Mucosa of gallbladder (tissue), 1 donor: ENCODE measurements around the gene DOCK10. TPM values are rescaled to one million over a fixed set of nuclear protein-coding genes. Genes with fewer than 3 reads are reported as not detected.

Experiments
- DNase-seq: peaks from one replicate; pipeline ENCODE4 v3.0.0-alpha.2; 2020; ENCODE audit warnings: low spot score
- total RNA-seq: library from RNA; stranded (reverse); gene quantifications from one replicate; pipeline ENCODE4 v1.2.1, GENCODE V29; 2021
- donor health status: DM: no; HTN: no; CAD: no.

Gene DOCK10
- total RNA-seq, 1 donor from 2014 or later, result 20.1 TPM

DNA sequence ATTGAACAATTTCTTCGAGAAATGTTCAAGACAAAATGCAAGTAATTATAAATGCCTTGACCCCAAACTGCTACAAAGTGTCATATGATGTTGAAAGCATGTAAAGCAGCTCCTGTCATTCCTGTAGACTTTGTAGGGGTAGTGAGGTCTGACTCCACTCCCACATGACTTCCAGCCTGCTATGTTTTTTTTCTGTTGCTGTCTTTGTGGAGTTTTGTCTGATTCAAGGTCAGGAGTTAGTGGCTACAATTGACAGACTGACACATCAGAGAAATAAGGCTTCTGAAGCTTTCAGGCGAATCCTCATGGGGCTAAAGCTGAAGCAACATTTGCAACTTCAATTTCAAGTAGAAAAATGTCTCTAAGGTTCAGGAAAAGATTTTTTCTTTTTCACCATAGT, 262.2 kb downstream of the DOCK10 start:
- no peak for DNase-seq

GRCh38 chr2:224778474-224778877, 263.8 kb downstream of the DOCK10 start:
- peak; percentile 67 for DNase-seq

DNA sequence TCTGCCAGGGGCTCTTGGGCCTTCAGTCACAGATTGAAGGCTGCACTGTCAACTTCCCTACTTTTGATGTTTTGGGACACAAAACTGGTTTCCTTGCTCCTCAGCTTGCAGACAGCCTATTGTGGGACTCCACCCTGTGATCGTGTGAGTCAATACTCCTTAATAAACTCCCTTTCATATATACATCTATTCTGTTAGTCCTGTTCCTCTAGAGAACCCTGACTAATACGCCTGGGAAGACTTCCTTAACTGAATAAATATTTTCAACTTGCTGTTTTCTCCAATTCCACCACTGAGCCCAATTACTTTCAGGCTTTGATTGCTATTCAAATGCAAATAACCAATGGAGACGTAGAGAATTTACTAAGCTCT, 264.7 kb downstream of the DOCK10 start:
- no peak for DNase-seq

GRCh38 chr2:224776795-224777558, 265.3 kb downstream of the DOCK10 start:
- DNase-seq, result peak; percentile 27

DNA sequence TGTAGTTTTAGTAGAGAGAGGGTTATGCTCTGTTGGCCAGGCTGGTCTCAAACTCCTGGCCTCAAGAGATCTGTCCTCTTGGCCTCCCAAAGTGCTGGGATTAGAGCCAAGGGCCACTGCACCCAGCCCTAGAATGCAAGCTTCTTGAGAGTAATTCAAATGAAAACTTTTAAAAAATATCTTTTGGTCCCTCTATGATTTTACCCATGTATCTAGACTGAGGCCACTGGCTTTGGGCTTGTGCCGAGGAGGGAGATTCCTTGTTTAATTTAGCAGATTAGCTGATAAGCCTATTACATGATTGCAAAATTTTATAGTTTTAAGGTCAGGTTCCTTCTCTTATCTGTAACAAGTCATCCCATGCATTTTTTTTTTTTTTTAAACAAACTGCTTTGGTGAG, 266.6 kb downstream of the DOCK10 start:
- no peak for DNase-seq

DNA sequence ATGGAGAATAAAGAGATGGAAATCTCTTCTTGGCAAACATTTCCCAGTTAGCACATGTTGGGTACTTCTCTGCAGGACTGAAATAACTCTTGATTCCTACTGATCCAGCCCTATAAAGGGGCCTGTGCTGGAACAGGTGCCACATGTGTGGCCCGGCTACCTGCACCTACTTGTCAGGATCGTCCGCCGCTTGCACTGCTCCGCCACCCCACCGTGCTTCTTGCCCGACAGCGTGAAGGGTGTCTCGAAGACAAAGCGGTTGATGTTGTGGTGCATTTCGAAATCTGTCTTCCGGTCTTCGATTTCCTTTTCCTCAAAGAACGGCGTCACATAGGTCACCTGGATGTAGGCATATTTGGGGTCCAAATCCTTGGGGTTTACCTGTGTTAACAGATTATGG, 267.5 kb downstream of the DOCK10 start:
- DNase-seq, result no peak

DNA sequence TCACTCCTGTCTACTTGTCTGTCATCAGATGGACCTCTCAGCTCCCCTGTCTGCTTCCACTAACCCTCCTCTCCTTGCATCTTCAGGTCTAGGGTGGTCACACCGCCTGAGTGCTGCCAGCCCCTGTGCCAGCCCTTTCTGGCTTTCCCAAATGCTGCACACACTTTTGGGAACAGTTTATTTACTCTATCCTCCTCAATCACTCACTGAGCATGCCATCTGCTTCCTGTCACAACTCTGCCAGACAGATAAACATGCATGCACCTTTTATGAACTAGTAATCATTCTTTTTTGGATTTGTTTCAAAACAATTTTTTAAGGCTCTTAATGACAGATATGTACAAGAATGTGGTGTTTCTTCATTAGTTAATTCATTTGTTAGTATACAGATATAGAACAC, 269.8 kb downstream of the DOCK10 start:
- no peak for DNase-seq

- no peak for DNase-seq
These were observed 272.8 kb downstream of the DOCK10 start for GRCh38 chr2:224769489-224769888.

GRCh38 chr2:224764565-224765236, 277.6 kb downstream of the DOCK10 start:
- no peak for DNase-seq

DNA sequence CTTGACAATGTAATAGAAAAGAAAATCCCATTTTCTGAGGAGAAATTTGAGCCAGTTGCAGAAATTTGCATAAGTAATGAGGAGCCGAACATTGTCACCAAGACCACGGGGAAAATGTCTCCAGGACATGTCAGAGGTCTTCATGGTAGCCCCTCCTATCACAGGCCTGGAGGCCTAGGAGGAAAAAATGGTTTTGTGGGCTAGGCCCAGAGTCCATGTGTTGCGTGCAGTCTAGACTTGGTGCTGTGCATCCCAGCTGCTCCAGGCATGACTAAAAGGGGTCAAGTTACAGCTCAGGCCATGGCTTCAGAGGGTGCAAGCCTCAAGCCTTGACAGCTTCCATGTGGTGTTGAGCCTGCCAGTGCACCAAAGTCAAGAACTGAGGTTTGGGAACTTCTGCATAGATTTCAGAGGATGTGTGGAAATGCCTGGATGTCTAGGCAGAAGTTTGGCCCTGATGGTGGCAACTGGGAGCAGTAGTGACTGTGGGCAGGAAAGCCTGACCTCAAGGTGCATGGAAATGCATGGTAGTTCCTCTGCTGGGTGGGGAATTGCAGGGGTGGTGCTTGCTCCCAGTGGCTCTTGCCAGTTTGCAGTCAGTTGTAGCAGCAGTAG, 284.2 kb downstream of the DOCK10 start:
- no peak for DNase-seq

GRCh38 chr2:224753743-224754540, 288.3 kb downstream of the DOCK10 start:
- DNase-seq, result no peak

- no peak for DNase-seq
These were observed 290.1 kb downstream of the DOCK10 start for GRCh38 chr2:224751996-224752698.

- DNase-seq, result no peak
These were observed 293.1 kb downstream of the DOCK10 start for GRCh38 chr2:224749136-224749535.

- no peak for DNase-seq
These were observed 294.5 kb downstream of the DOCK10 start for GRCh38 chr2:224747765-224748164.

DNA sequence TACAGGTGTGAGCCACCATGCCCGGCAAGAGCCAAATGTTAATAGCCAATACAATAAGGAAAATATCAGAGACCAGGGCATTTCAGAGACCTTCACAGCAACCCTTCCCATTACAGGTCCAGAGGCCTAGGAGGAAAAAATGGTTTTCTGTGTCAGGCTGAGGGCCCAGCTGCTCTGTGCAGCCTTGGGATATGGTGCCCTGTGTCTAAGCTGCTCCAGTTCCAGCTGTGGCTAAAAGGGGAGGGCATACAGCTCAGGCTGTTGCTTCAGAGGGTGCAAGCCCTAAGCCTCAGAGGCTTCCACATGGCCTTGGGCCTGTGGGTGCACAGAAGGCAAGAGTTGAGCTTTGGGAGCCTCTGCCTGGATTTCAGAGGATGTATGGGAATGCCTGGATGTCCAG, 306.0 kb downstream of the DOCK10 start:
- DNase-seq, result no peak

DNA sequence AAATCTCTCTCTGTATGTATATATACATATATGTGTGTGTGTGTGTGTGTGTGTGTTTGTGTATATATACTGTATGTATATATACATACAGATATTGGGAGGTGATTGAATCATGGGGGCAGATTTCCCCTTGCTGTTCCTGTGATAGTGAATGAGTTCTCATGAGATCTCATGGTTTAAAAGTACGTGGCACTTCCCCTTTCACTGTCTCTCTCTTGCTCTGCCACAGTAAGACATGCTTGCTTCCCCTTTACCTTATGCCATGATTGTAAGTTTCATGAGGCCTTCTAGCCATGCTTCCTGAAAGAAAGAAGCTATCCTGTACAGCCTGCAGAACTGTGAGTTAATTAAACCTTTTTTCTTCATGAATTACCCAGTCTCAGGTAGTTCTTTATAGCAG, 307.3 kb downstream of the DOCK10 start:
- DNase-seq, result no peak

- DNase-seq, result no peak
These were observed 310.6 kb downstream of the DOCK10 start for GRCh38 chr2:224731665-224732064.

DNA sequence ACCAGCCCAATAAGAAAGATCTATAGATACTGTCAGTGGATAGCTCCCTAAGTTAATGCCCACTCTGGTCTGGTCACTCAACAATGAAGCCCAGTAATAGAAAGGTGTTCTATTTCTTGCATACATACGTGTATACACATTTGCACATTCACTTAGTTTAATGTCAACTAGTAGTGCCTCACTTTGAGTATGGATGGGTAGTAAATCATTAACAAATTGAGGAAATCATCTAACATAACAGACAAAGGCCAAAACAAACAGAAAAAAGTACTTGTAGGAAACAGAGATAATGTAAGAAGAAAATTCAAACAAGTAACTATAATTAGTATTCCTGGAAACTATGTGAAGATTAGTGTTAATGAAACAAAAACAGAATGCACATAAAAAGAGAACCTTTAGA, 312.8 kb downstream of the DOCK10 start:
- no peak for DNase-seq

DNA sequence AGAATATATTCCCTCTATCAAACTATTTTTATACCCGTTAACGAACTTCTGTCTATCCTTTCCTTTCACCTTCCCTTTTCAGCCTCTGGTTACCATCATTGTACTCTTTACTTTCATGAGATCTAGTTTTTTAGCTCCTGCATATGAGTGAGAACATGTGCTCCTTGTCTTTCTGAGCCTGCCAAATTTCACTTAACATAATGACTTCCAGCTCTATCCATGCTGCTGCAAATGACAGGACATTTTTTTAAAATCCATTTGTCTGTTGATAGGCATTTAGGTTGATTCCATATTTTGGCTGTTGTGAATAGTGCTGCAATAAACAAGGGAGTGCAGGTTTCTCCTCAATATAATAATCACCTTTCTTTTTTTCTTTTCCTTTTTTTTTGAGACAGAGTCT, 317.9 kb downstream of the DOCK10 start:
- DNase-seq, result no peak

GRCh38 chr2:224723586-224724217, 318.6 kb downstream of the DOCK10 start:
- no peak for DNase-seq

DNA sequence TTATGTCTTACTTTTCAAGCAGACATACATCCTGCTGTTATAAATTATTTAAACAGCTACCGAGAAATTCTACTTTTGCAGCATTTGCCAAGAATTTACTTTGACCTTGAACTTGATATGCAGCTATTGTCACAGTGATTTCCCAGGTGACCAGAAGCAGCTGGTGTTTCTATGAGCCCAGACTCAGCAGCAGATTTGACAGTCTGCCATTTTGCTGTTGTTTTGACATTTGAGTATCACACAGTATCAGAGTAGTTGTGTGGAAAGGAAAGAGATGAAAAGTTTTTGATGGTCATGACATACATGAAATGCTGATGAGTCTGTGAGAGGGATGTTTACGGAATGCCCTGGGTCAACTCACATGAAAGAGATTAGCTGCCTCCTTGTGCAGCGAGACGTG, 319.5 kb downstream of the DOCK10 start:
- no peak for DNase-seq
